ENCODE data around the gene SSC5D.

SSC5D gene

DNA sequence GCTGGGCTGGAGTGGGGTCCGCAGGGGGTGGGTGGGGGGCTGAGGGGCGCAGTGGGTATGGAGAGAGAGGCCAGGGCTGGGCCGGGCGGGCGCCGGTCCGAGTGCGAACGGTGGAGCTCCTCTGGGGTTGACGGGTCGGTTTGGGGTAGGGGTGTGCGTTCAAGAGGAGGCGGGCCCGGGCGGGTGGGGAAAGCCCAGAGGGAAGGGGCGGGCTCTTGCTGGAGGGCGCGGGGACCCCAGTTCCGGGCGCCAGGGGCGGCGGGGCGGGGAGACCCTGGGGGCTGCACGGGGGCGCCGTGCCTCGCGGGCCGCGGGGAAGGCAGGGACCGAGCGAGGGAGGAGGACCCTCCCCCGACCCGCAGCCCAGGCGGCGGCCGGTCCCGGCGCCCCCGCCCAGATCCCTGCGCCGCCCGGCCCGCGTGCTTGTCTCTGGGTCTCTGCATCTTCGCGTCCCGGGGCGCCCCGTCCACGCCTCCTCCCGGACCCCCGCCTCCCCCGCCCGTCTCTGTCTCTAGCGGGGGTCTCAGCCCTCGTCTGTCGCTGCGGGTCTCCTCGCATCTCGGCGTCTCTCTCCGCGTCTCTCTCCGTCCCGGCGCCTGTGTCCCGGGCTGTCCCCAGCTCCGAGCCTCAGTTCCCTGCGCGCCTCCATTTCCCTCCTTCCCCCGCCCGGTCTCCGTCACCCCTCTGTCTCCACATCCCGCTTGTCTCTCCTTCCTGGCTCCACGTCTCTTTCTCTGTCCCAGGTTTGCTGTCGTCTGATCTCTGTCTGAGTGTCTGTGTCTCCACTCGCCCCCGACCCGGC lies 36.9 kb upstream of the SSC5D start (continued):
- TF ChIP-seq KLF8 (tag by site-specific recombination; IDR thresholded peaks at IDR 0.05) (peak; percentile 55; the same call in 1 of the 2 replicates), TRIM28 (IDR thresholded peaks at IDR 0.05; ENCODE audit: borderline replicate concordance, low read length) (no peak), ZFHX2 (tag by site-specific recombination; conservative IDR thresholded peaks at IDR 0.05) (peak; percentile 52), ZSCAN16 (tag by site-specific recombination; IDR thresholded peaks at IDR 0.05) (no peak), ZNF112 (tag by site-specific recombination; IDR thresholded peaks at IDR 0.05) (no peak), KLF7 (tag by site-specific recombination; IDR thresholded peaks at IDR 0.05; ENCODE audit: borderline replicate concordance) (no peak), ZNF16 (tag by site-specific recombination; IDR thresholded peaks at IDR 0.05; ENCODE audit: low read depth) (no peak), ZNF366 (tag by site-specific recombination; conservative IDR thresholded peaks at IDR 0.05) (peak; percentile 44; the same call in 1 of the 2 replicates), ZBTB8A (tag by site-specific recombination; IDR thresholded peaks at IDR 0.05) (no peak), ZBTB17 (tag by site-specific recombination; IDR thresholded peaks at IDR 0.05) (no peak), ZNF302 (tag by site-specific recombination; IDR thresholded peaks at IDR 0.05; ENCODE audit: low read depth) (no peak), ZNF560 (tag by site-specific recombination; IDR thresholded peaks at IDR 0.05; ENCODE audit: borderline replicate concordance) (no peak), ZNF266 (tag by site-specific recombination; IDR thresholded peaks at IDR 0.05; ENCODE audit: low read depth) (no peak), ZNF335 (tag by site-specific recombination; conservative IDR thresholded peaks at IDR 0.05) (peak; percentile 86), ZNF416 (tag by site-specific recombination; IDR thresholded peaks at IDR 0.05) (no peak), ZNF610 (tag by site-specific recombination; IDR thresholded peaks at IDR 0.05; ENCODE audit: borderline replicate concordance) (no peak), ZNF155 (tag by site-specific recombination; IDR thresholded peaks at IDR 0.05) (no peak), ZBTB7A (tag by site-specific recombination; IDR thresholded peaks at IDR 0.05; ENCODE audit: low read depth) (0 out of 2 replicates have a peak, but pooled peaks have one; percentile 50), RBAK (tag by site-specific recombination; IDR thresholded peaks at IDR 0.05) (no peak), ZNF48 (tag by site-specific recombination; IDR thresholded peaks at IDR 0.05) (no peak), ZNF529 (tag by site-specific recombination; IDR thresholded peaks at IDR 0.05; ENCODE audit: insufficient replicate concordance) (no peak), ZNF521 (tag by site-specific recombination; IDR thresholded peaks at IDR 0.05) (no peak), ZNF133 (tag by site-specific recombination; IDR thresholded peaks at IDR 0.05) (no peak), SP3 (tag by site-specific recombination; IDR thresholded peaks at IDR 0.05) (peak; percentile 20; the same call in 1 of the 2 replicates)
- TF ChIP-seq, protein P1, sequence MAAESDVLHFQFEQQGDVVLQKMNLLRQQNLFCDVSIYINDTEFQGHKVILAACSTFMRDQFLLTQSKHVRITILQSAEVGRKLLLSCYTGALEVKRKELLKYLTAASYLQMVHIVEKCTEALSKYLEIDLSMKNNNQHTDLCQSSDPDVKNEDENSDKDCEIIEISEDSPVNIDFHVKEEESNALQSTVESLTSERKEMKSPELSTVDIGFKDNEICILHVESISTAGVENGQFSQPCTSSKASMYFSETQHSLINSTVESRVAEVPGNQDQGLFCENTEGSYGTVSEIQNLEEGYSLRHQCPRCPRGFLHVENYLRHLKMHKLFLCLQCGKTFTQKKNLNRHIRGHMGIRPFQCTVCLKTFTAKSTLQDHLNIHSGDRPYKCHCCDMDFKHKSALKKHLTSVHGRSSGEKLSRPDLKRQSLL (tag by site-specific recombination; IDR thresholded peaks at IDR 0.05) = 0 out of 2 replicates have a peak, but pooled peaks have one; percentile 16
- TF ChIP-seq, protein P2, sequence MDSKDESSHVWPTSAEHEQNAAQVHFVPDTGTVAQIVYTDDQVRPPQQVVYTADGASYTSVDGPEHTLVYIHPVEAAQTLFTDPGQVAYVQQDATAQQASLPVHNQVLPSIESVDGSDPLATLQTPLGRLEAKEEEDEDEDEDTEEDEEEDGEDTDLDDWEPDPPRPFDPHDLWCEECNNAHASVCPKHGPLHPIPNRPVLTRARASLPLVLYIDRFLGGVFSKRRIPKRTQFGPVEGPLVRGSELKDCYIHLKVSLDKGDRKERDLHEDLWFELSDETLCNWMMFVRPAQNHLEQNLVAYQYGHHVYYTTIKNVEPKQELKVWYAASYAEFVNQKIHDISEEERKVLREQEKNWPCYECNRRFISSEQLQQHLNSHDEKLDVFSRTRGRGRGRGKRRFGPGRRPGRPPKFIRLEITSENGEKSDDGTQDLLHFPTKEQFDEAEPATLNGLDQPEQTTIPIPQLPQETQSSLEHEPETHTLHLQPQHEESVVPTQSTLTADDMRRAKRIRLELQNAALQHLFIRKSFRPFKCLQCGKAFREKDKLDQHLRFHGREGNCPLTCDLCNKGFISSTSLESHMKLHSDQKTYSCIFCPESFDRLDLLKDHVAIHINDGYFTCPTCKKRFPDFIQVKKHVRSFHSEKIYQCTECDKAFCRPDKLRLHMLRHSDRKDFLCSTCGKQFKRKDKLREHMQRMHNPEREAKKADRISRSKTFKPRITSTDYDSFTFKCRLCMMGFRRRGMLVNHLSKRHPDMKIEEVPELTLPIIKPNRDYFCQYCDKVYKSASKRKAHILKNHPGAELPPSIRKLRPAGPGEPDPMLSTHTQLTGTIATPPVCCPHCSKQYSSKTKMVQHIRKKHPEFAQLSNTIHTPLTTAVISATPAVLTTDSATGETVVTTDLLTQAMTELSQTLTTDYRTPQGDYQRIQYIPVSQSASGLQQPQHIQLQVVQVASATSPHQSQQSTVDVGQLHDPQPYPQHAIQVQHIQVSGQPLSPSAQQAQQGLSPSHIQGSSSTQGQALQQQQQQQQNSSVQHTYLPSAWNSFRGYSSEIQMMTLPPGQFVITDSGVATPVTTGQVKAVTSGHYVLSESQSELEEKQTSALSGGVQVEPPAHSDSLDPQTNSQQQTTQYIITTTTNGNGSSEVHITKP (tag by site-specific recombination; IDR thresholded peaks at IDR 0.05) = peak; percentile 57; the same call in 1 of the 2 replicates
- TF ChIP-seq, protein P3, sequence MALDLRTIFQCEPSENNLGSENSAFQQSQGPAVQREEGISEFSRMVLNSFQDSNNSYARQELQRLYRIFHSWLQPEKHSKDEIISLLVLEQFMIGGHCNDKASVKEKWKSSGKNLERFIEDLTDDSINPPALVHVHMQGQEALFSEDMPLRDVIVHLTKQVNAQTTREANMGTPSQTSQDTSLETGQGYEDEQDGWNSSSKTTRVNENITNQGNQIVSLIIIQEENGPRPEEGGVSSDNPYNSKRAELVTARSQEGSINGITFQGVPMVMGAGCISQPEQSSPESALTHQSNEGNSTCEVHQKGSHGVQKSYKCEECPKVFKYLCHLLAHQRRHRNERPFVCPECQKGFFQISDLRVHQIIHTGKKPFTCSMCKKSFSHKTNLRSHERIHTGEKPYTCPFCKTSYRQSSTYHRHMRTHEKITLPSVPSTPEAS (tag by site-specific recombination; IDR thresholded peaks at IDR 0.05) = no peak
- TF ChIP-seq, protein P4, sequence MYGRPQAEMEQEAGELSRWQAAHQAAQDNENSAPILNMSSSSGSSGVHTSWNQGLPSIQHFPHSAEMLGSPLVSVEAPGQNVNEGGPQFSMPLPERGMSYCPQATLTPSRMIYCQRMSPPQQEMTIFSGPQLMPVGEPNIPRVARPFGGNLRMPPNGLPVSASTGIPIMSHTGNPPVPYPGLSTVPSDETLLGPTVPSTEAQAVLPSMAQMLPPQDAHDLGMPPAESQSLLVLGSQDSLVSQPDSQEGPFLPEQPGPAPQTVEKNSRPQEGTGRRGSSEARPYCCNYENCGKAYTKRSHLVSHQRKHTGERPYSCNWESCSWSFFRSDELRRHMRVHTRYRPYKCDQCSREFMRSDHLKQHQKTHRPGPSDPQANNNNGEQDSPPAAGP (tag by site-specific recombination; IDR thresholded peaks at IDR 0.05) = no peak
- TF ChIP-seq, protein P5, sequence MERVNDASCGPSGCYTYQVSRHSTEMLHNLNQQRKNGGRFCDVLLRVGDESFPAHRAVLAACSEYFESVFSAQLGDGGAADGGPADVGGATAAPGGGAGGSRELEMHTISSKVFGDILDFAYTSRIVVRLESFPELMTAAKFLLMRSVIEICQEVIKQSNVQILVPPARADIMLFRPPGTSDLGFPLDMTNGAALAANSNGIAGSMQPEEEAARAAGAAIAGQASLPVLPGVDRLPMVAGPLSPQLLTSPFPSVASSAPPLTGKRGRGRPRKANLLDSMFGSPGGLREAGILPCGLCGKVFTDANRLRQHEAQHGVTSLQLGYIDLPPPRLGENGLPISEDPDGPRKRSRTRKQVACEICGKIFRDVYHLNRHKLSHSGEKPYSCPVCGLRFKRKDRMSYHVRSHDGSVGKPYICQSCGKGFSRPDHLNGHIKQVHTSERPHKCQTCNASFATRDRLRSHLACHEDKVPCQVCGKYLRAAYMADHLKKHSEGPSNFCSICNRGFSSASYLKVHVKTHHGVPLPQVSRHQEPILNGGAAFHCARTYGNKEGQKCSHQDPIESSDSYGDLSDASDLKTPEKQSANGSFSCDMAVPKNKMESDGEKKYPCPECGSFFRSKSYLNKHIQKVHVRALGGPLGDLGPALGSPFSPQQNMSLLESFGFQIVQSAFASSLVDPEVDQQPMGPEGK (tag by site-specific recombination; IDR thresholded peaks at IDR 0.05) = 0 out of 2 replicates have a peak, but pooled peaks have one; percentile 52
